ENCODE measurements around the gene ST13.
"Not testable (repeated sequence)": the region's sequence is repeated elsewhere in the genome, so short reads cannot be mapped to it uniquely, and the experiment has no call there.

The ST13 gene

GRCh38 chr22:40838486-40838885 is 18.0 kb downstream of the ST13 start:
- Histone ChIP-seq H2BK120ac (ENCODE audit: low read depth, low read length) (no peak overlapping the region), H2BK5ac (ENCODE audit: low read length) (no peak overlapping the region), H4K8ac (ENCODE audit: low read depth, low read length) (no peak overlapping the region), H3K79me2 (ENCODE audit: control insufficient read depth, insufficient read depth, low read length) (peaks cover 1% of the 10 kb centered on the region), H3K4ac (ENCODE audit: low read depth, low read length) (no peak overlapping the region), H4K5ac (ENCODE audit: low read length) (no peak overlapping the region), H3K4me3 (ENCODE audit: low read length) (no peak overlapping the region), H3K79me1 (ENCODE audit: low read length) (no peaks in the 10 kb centered on the region), H3K27me3 (ENCODE audit: insufficient read depth, low read length, poor library complexity) (no peaks in the 10 kb centered on the region), H3K4me2 (ENCODE audit: low read length) (no peak overlapping the region), H3K27ac (ENCODE audit: low read depth, low read length) (no peak overlapping the region), H2AK5ac (ENCODE audit: low read length) (no peak overlapping the region), H3K4me1 (ENCODE audit: control insufficient read depth, low read depth, low read length) (no peaks in the 10 kb centered on the region), H3K18ac (ENCODE audit: low read length) (no peak overlapping the region), H3K56ac (ENCODE audit: low read length) (no peak overlapping the region), H3K9ac (ENCODE audit: low read length) (no peak overlapping the region), H2BK15ac (replicated peaks; ENCODE audit: low read depth) (no peak overlapping the region), H3K23ac (ENCODE audit: low read length) (no peak overlapping the region), H3K36me3 (ENCODE audit: control insufficient read depth, insufficient read depth, low read length) (peaks cover 2% of the 10 kb centered on the region)
- DNase-seq, result no peak
- 100% methylated on average over 2 of the region's 3 CpGs for WGBS (ENCODE audit: extremely low coverage, insufficient coverage, low lambda C conversion rate)

DNA sequence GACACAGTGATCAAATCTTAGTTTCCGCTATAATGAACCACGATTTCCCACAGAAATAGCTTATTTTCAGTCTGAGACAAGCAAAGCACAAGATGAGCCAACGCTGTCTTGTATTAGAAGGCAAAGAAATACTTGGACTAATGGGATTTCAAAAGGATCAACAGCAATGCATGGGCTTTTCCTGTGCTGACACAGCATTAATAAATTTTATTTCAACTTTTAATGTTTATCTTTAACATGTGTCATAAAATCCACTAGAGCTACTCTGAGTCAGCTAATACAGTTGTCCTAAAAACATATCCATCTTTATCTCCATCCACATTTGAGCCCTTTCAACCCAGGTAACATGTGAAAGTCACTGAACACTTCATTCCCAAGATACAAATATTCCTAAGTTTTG is 21.8 kb downstream of the ST13 start:
- H3K56ac ChIP-seq (ENCODE audit: low read length), result no peak overlapping the region
- no peak overlapping the region for H4K5ac ChIP-seq (ENCODE audit: low read length)
- no peak overlapping the region for H3K18ac ChIP-seq (ENCODE audit: low read length)
- no CpG with 5 or more reads among the region's 3 CpGs for WGBS (ENCODE audit: extremely low coverage, insufficient coverage, low lambda C conversion rate)
- no peak overlapping the region for H3K27ac ChIP-seq (ENCODE audit: low read depth, low read length)
- H3K4ac ChIP-seq (ENCODE audit: low read depth, low read length), result no peak overlapping the region
- H3K9ac ChIP-seq (ENCODE audit: low read length), result no peak overlapping the region
- H3K36me3 ChIP-seq (ENCODE audit: control insufficient read depth, insufficient read depth, low read length), result peaks cover 2% of the 10 kb centered on the region
- H3K23ac ChIP-seq (ENCODE audit: low read length), result no peak overlapping the region
- no peak overlapping the region for H3K4me3 ChIP-seq (ENCODE audit: low read length)
- H2AK5ac ChIP-seq (ENCODE audit: low read length), result no peak overlapping the region
- no peak for DNase-seq
- H3K4me2 ChIP-seq (ENCODE audit: low read length), result no peak overlapping the region
- no peak overlapping the region for H2BK5ac ChIP-seq (ENCODE audit: low read length)
- H3K79me2 ChIP-seq (ENCODE audit: control insufficient read depth, insufficient read depth, low read length), result no peaks in the 10 kb centered on the region
- H2BK15ac ChIP-seq (replicated peaks; ENCODE audit: low read depth), result no peak overlapping the region
- H2BK120ac ChIP-seq (ENCODE audit: low read depth, low read length), result no peak overlapping the region
- H3K27me3 ChIP-seq (ENCODE audit: insufficient read depth, low read length, poor library complexity), result no peaks in the 10 kb centered on the region
- H4K8ac ChIP-seq (ENCODE audit: low read depth, low read length), result no peak overlapping the region
- H3K4me1 ChIP-seq (ENCODE audit: control insufficient read depth, low read depth, low read length), result no peaks in the 10 kb centered on the region
- no peaks in the 10 kb centered on the region for H3K79me1 ChIP-seq (ENCODE audit: low read length)

DNA sequence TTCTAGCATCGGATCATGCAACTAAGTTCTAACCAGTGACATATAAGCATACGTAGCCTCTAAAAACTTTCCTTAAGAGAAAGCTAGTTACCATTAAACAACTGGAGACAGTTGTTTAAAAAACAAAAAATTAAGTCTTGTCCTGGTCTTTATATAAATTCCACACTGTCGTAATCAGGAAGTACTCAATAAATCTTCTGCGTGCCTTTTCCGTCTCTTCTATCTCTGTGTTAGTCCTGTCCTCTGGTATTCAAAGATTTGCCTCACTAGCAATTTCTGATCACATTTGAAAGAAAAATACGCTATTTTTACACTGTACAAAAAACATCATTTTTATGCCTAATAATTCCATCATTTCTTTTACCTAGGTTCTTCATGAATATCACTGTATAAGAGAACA is 27.3 kb downstream of the ST13 start:
- Histone ChIP-seq H3K27me3 (ENCODE audit: insufficient read depth, low read length, poor library complexity) (no peaks in the 10 kb centered on the region), H2BK15ac (replicated peaks; ENCODE audit: low read depth) (no peak overlapping the region)
- WGBS (ENCODE audit: extremely low coverage, insufficient coverage, low lambda C conversion rate), result no CpG with 5 or more reads among the region's 6 CpGs

DNA sequence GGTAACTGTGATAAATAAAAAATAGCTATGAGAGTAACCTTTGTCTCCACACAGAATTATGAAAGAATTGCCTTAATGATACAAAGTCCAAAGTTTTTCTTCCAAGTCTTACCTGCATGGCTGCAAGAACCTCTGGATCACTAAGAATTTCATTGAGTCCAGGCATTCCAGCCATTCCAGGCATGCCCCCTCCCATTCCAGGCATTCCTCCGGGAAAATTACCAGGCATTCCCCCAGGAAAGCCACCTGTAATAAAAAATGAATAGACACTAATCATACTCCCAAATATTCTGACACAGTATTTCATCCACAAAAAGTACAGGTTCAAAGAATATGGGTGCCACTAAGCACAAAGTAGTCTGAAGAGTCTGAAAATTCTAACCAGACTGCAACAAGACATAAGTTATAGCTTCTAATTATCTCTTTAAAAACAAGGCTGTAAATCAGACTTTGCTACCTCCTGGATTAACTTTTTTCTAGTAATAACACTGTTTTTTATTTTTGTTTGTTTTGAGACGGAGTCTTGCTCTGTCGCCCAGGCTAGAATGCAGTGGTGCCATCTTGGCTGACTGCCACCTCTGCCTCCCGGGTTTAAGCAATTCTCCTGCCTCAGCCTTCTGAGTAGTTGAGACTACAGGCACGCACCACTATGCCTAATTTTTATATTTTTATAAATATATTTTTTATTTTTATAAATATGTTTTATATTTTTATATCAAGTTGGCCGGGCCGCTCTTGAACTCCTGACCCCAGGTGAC is 29.3 kb downstream of the ST13 start:
- peak; percentile 66 for DNase-seq
- Histone ChIP-seq H2BK15ac (replicated peaks; ENCODE audit: low read depth) (no peak overlapping the region), H3K23ac (ENCODE audit: low read length) (no peak overlapping the region), H3K18ac (ENCODE audit: low read length) (no peak overlapping the region), H3K79me1 (ENCODE audit: low read length) (no peaks in the 10 kb centered on the region), H2AK5ac (ENCODE audit: low read length) (no peak overlapping the region), H2BK120ac (ENCODE audit: low read depth, low read length) (no peak overlapping the region), H3K4me2 (ENCODE audit: low read length) (no peak overlapping the region), H4K5ac (ENCODE audit: low read length) (no peak overlapping the region), H3K9ac (ENCODE audit: low read length) (no peak overlapping the region), H3K27ac (ENCODE audit: low read depth, low read length) (no peak overlapping the region), H2BK5ac (ENCODE audit: low read length) (no peak overlapping the region), H3K4me3 (ENCODE audit: low read length) (no peak overlapping the region), H4K8ac (ENCODE audit: low read depth, low read length) (no peak overlapping the region), H3K79me2 (ENCODE audit: control insufficient read depth, insufficient read depth, low read length) (no peaks in the 10 kb centered on the region), H3K4me1 (ENCODE audit: control insufficient read depth, low read depth, low read length) (no peaks in the 10 kb centered on the region), H3K4ac (ENCODE audit: low read depth, low read length) (no peak overlapping the region), H3K36me3 (ENCODE audit: control insufficient read depth, insufficient read depth, low read length) (no peaks in the 10 kb centered on the region), H3K56ac (ENCODE audit: low read length) (no peak overlapping the region), H3K27me3 (ENCODE audit: insufficient read depth, low read length, poor library complexity) (no peaks in the 10 kb centered on the region)
- WGBS (ENCODE audit: extremely low coverage, insufficient coverage, low lambda C conversion rate), result no CpG with 5 or more reads among the region's 7 CpGs

More for the DNA sequence above, 27.3 kb downstream of the ST13 start:
- no peak overlapping the region for H3K18ac ChIP-seq (ENCODE audit: low read length)
- H2AK5ac ChIP-seq (ENCODE audit: low read length), result no peak overlapping the region
- no peak overlapping the region for H3K4me3 ChIP-seq (ENCODE audit: low read length)
- H3K56ac ChIP-seq (ENCODE audit: low read length), result no peak overlapping the region
- no peaks in the 10 kb centered on the region for H3K36me3 ChIP-seq (ENCODE audit: control insufficient read depth, insufficient read depth, low read length)
- H3K23ac ChIP-seq (ENCODE audit: low read length), result no peak overlapping the region
- no peak for DNase-seq
- H3K4ac ChIP-seq (ENCODE audit: low read depth, low read length), result no peak overlapping the region
- no peak overlapping the region for H2BK120ac ChIP-seq (ENCODE audit: low read depth, low read length)
- H3K4me2 ChIP-seq (ENCODE audit: low read length), result no peak overlapping the region
- no peak overlapping the region for H2BK5ac ChIP-seq (ENCODE audit: low read length)
- H3K9ac ChIP-seq (ENCODE audit: low read length), result no peak overlapping the region
- H3K79me2 ChIP-seq (ENCODE audit: control insufficient read depth, insufficient read depth, low read length), result no peaks in the 10 kb centered on the region
- H4K5ac ChIP-seq (ENCODE audit: low read length), result no peak overlapping the region
- H3K4me1 ChIP-seq (ENCODE audit: control insufficient read depth, low read depth, low read length), result no peaks in the 10 kb centered on the region
- H4K8ac ChIP-seq (ENCODE audit: low read depth, low read length), result no peak overlapping the region
- no peaks in the 10 kb centered on the region for H3K79me1 ChIP-seq (ENCODE audit: low read length)
- no peak overlapping the region for H3K27ac ChIP-seq (ENCODE audit: low read depth, low read length)

GRCh38 chr22:40826292-40826691 is 30.1 kb downstream of the ST13 start:
- H3K56ac ChIP-seq (ENCODE audit: low read length); H3K23ac ChIP-seq (ENCODE audit: low read length); H3K27ac ChIP-seq (ENCODE audit: low read depth, low read length); H3K79me1 ChIP-seq (ENCODE audit: low read length); H3K36me3 ChIP-seq (ENCODE audit: control insufficient read depth, insufficient read depth, low read length); H3K27me3 ChIP-seq (ENCODE audit: insufficient read depth, low read length, poor library complexity); H3K18ac ChIP-seq (ENCODE audit: low read length); H3K79me2 ChIP-seq (ENCODE audit: control insufficient read depth, insufficient read depth, low read length); H3K4me1 ChIP-seq (ENCODE audit: control insufficient read depth, low read depth, low read length); DNase-seq; H4K8ac ChIP-seq (ENCODE audit: low read depth, low read length); H3K9ac ChIP-seq (ENCODE audit: low read length); H2BK5ac ChIP-seq (ENCODE audit: low read length); H2AK5ac ChIP-seq (ENCODE audit: low read length); H3K4ac ChIP-seq (ENCODE audit: low read depth, low read length); H2BK120ac ChIP-seq (ENCODE audit: low read depth, low read length); H2BK15ac ChIP-seq (replicated peaks; ENCODE audit: low read depth); H4K5ac ChIP-seq (ENCODE audit: low read length); H3K4me2 ChIP-seq (ENCODE audit: low read length); H3K4me3 ChIP-seq (ENCODE audit: low read length): not testable (repeated sequence)
- no CpG with 5 or more reads among the region's 2 CpGs for WGBS (ENCODE audit: extremely low coverage, insufficient coverage, low lambda C conversion rate)

- H3K9ac ChIP-seq (ENCODE audit: low read length), result no peak overlapping the region
- WGBS (ENCODE audit: extremely low coverage, insufficient coverage, low lambda C conversion rate), result no CpG with 5 or more reads among the region's 1 CpG
- peaks cover 2% of the 10 kb centered on the region for H3K79me2 ChIP-seq (ENCODE audit: control insufficient read depth, insufficient read depth, low read length)
- H3K4ac ChIP-seq (ENCODE audit: low read depth, low read length), result no peak overlapping the region
- H3K4me1 ChIP-seq (ENCODE audit: control insufficient read depth, low read depth, low read length), result no peaks in the 10 kb centered on the region
- no peaks in the 10 kb centered on the region for H3K36me3 ChIP-seq (ENCODE audit: control insufficient read depth, insufficient read depth, low read length)
- H3K4me3 ChIP-seq (ENCODE audit: low read length), result no peak overlapping the region
- H4K5ac ChIP-seq (ENCODE audit: low read length), result no peak overlapping the region
- H3K79me1 ChIP-seq (ENCODE audit: low read length), result peaks cover 2% of the 10 kb centered on the region
- H2AK5ac ChIP-seq (ENCODE audit: low read length), result no peak overlapping the region
- no peak overlapping the region for H3K56ac ChIP-seq (ENCODE audit: low read length)
- no peak overlapping the region for H2BK120ac ChIP-seq (ENCODE audit: low read depth, low read length)
- H3K4me2 ChIP-seq (ENCODE audit: low read length), result no peak overlapping the region
- DNase-seq, result no peak
- H2BK15ac ChIP-seq (replicated peaks; ENCODE audit: low read depth), result no peak overlapping the region
- no peaks in the 10 kb centered on the region for H3K27me3 ChIP-seq (ENCODE audit: insufficient read depth, low read length, poor library complexity)
- H3K18ac ChIP-seq (ENCODE audit: low read length), result no peak overlapping the region
- H2BK5ac ChIP-seq (ENCODE audit: low read length), result no peak overlapping the region
- H3K27ac ChIP-seq (ENCODE audit: low read depth, low read length), result no peak overlapping the region
- no peak overlapping the region for H4K8ac ChIP-seq (ENCODE audit: low read depth, low read length)
- no peak overlapping the region for H3K23ac ChIP-seq (ENCODE audit: low read length)
Observed at GRCh38 chr22:40823426-40823825, 33.0 kb downstream of the ST13 start.

Measured in mesendoderm (in vitro differentiated cells).